HCT116 (cell line): Measurements from ENCODE around the gene SLC22A7. TPM values are rescaled to one million over a fixed set of nuclear protein-coding genes. Genes with fewer than 3 reads are reported as not detected.

Experiments
- ATAC-seq: fragments of 200-7000 bp; cut with Tn5 transposase; 2 replicates; pipeline ENCODE4 v1.9.1; 2020; ENCODE audit warnings: mild to moderate bottlenecking, moderate library complexity
- BruUV-seq: library from RNA; stranded (reverse); fragments of 400-500 nt; replicated peaks from 2 replicates; lab custom pipeline; 2021; lab: Mats Ljungman, UMichigan
- CTCF ChIA-PET: fragments of 300-600 bp; sonication (Branson Sonifier 250); formaldehyde crosslinking; loops from one replicate; lab custom pipeline; 2021; ENCODE audit warnings: antibody characterized with exemption; lab: Charles Lee
- POLR2A ChIA-PET: fragments of 300-600, 350-600 bp; sonication (Branson Sonifier 250); formaldehyde crosslinking; loops from one replicate; lab custom pipeline; 2021; ENCODE audit warnings: antibody characterized with exemption; lab: Charles Lee
- RAD21 ChIA-PET, 2 experiments: fragments of 300-600 bp; sonication (Branson Sonifier 250); formaldehyde crosslinking; loops; one replicate each; lab custom pipeline; 2023; ENCODE audit warnings: low total read pairs in 2 of 2; ENCODE audit not compliant: uncharacterized antibody in 2 of 2, unreplicated experiment in 2 of 2, low non-redundant PET in 1 of 2; lab: Charles Lee
- DNase-seq: peaks from one replicate; pipeline ENCODE4 v3.0.0-alpha.2; 2010; ENCODE audit warnings: low read depth, low spot score
- H2AFZ ChIP-seq: fragments of 200-600 bp; shearing (Covaris generic), sonication (generic); 2 replicates; pipeline ENCODE4 v1.6.1; 2017; ENCODE audit warnings: low read depth, mixed run types, mixed read lengths, antibody characterized with exemption, low read length; ENCODE audit not compliant: poor library complexity, severe bottlenecking
- H3K27ac ChIP-seq: 2 replicates; pipeline ENCODE4 v1.5.1; 2012; ENCODE audit warnings: low read depth, low read length
- H3K27me3 ChIP-seq: fragments of 200-600 bp; sonication (generic); 2 replicates; pipeline ENCODE4 v1.6.1; 2016; ENCODE audit warnings: mixed run types, low read length, mixed read lengths; ENCODE audit not compliant: insufficient read depth
- H3K36me3 ChIP-seq, 2 experiments: fragments of 200-500 bp in 1 of 2; fragments of 200-600 bp in 1 of 2; sonication (Bioruptor generic) in 1 of 2; sonication (generic) in 1 of 2; 2 replicates each; pipeline versions ENCODE4 v1.5.1 to v1.6.1; 2014 to 2016; ENCODE audit warnings: low read length in 2 of 2, inconsistent platforms in 1 of 2, mixed read lengths in 1 of 2, mixed run types in 1 of 2; ENCODE audit not compliant: insufficient read depth in 2 of 2, control insufficient read depth in 1 of 2
- H3K4me1 ChIP-seq, 2 experiments: fragments of 200-600 bp in 1 of 2; sonication (generic) in 1 of 2; 2 replicates each; pipeline versions ENCODE4 v1.5.1 to v1.6.1; 2012 to 2017; ENCODE audit warnings: low read length in 2 of 2, inconsistent platforms in 1 of 2, mild to moderate bottlenecking in 1 of 2, mixed read lengths in 1 of 2, mixed run types in 1 of 2, moderate library complexity in 1 of 2; ENCODE audit not compliant: insufficient read depth in 2 of 2, control insufficient read depth in 1 of 2
- H3K4me2 ChIP-seq: fragments of 200-600 bp; sonication (generic); 2 replicates; pipeline ENCODE4 v1.6.1; 2017; ENCODE audit warnings: mixed run types, low read length, mixed read lengths
- H3K4me3 ChIP-seq, 2 experiments: fragments of 200-600 bp in 1 of 2; sonication (generic) in 1 of 2; replicated peaks in 1 of 2; 2 replicates each; pipeline ENCODE4 v1.5.1; 2011 to 2016; ENCODE audit warnings: low read length in 2 of 2, control low read depth in 1 of 2, low read depth in 1 of 2, mild to moderate bottlenecking in 1 of 2, mixed read lengths in 1 of 2, mixed run types in 1 of 2
- H3K79me2 ChIP-seq: fragments of 200-600 bp; sonication (generic); 2 replicates; pipeline ENCODE4 v1.6.1; 2017; ENCODE audit warnings: mild to moderate bottlenecking, mixed run types, low read length, moderate library complexity, mixed read lengths; ENCODE audit not compliant: insufficient read depth
- H3K9ac ChIP-seq: fragments of 200-600 bp; sonication (generic); 2 replicates; pipeline ENCODE4 v1.6.1; 2016; ENCODE audit warnings: low read length, mixed read lengths
- H3K9me2 ChIP-seq: fragments of 200-600 bp; sonication (generic), shearing (Covaris generic); 2 replicates; pipeline ENCODE4 v1.6.1; 2017; ENCODE audit warnings: mixed run types, mild to moderate bottlenecking, moderate library complexity; ENCODE audit not compliant: insufficient read depth
- H3K9me3 ChIP-seq, 2 experiments: fragments of 200-500 bp in 1 of 2; fragments of 200-600 bp in 1 of 2; sonication (Bioruptor generic) in 1 of 2; sonication (generic) in 1 of 2; 2 replicates each; pipeline ENCODE4 v1.6.1; 2014 to 2017; ENCODE audit warnings: low read length in 2 of 2, mixed read lengths in 2 of 2, inconsistent platforms in 1 of 2, low read depth in 1 of 2, mild to moderate bottlenecking in 1 of 2, mixed run types in 1 of 2, moderate library complexity in 1 of 2; ENCODE audit not compliant: control insufficient read depth in 1 of 2, insufficient read depth in 1 of 2
- H4K20me1 ChIP-seq: fragments of 200-600 bp; sonication (generic), shearing (Covaris generic); 2 replicates; pipeline ENCODE4 v1.6.1; 2017; ENCODE audit warnings: mixed run types, mild to moderate bottlenecking, moderate library complexity; ENCODE audit not compliant: insufficient read depth
- ATF3 ChIP-seq: IDR thresholded peaks from 2 replicates; pipeline ENCODE4 v1.6.1; 2012
- CBX3 ChIP-seq: IDR thresholded peaks from 2 replicates; pipeline ENCODE4 v1.6.1; 2012; ENCODE audit warnings: low read depth
- CEBPB ChIP-seq: IDR thresholded peaks from 2 replicates; pipeline ENCODE4 v1.6.1; 2012; ENCODE audit warnings: low read depth
- EGR1 ChIP-seq: IDR thresholded peaks from 2 replicates; pipeline ENCODE4 v1.6.1; 2012; ENCODE audit warnings: low read depth
- EZH2phosphoT487 ChIP-seq: fragments of 200-600 bp; IDR thresholded peaks from 2 replicates; pipeline ENCODE4 v1.6.1; 2018; ENCODE audit warnings: antibody characterized with exemption, borderline replicate concordance
- POLR2A ChIP-seq: IDR thresholded peaks from 2 replicates; pipeline ENCODE4 v1.7.0; 2011; ENCODE audit warnings: borderline replicate concordance; ENCODE audit not compliant: insufficient read depth, insufficient read length; ENCODE audit errors: extremely low read depth
- POLR2AphosphoS5 ChIP-seq: IDR thresholded peaks from 2 replicates; pipeline ENCODE4 v1.6.1; 2011; ENCODE audit warnings: mild to moderate bottlenecking, low read depth, low read length, moderate library complexity
- SIN3A ChIP-seq: IDR thresholded peaks from 2 replicates; pipeline ENCODE4 v1.6.1; 2012; ENCODE audit warnings: low read depth
- ZBTB33 ChIP-seq: IDR thresholded peaks from 2 replicates; pipeline ENCODE4 v1.6.1; 2011; ENCODE audit warnings: mild to moderate bottlenecking, low read length, moderate library complexity; ENCODE audit not compliant: insufficient replicate concordance; ENCODE audit errors: extremely low read depth
- ZNF274 ChIP-seq: fragments of 200-500 bp; sonication (Bioruptor generic); IDR thresholded peaks from 2 replicates; pipeline ENCODE4 v1.6.1; 2014; ENCODE audit warnings: mild to moderate bottlenecking, low read depth, low read length, inconsistent platforms
- intact Hi-C: fragments of 100-400 bp; cut with micrococcal nuclease; formaldehyde crosslinking; loops from 2 replicates; pipeline ENCODE4 v1.10.0; 2022
- total RNA-seq: library from RNA; stranded (reverse); gene quantifications from one replicate; pipeline ENCODE4 v1.2.1, GENCODE V29; 2021; ENCODE audit not compliant: unreplicated experiment
- TF ChIP-seq, protein P1 (sequence below): IDR thresholded peaks from 2 replicates; pipeline ENCODE4 v1.6.1; 2012

The SLC22A7 gene
- total RNA-seq, 1 experiment from 2014 or later, result not detected

DNA sequence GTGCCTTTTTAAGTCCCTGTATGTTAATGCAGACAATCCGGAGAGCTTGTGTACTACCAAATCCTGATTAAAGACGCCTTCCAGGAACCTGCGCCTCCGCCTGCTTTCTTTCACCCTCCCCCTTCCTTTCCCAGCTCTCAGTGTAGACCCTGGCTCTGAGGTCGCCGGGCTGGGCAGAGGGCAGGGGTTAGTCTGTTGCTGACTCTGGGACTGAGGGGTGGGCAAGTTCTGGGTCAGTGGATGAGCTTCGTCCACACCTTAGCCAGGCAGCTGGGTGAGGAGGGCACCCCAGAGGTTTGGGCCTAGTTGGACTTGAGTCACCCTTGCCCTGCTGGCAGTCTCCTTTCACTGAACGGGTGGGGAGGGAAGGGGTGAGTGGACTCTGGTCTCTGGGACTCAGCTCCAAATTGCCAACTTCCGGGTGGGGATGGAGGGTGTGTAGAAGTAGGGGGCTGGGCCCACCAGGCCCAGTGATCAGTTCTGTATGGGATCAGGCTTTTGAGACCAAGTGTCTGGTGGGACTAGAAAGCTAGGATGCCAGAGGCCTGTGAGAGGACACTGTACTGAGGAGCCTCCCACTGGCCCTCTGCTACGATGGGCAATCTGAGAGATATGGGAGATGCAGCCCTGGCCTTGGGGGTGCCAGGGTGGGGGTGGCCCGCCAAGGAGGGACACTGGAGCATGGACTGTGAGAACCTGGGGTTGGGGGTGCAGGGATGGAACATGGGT lies 21.3 kb upstream of the SLC22A7 start:
- RAD21 ChIA-PET, result no interaction called here
- Histone ChIP-seq H2AFZ (no peak overlapping the region), H3K9ac (no peak overlapping the region), H3K9me2 (no peaks in the 10 kb centered on the region), H3K4me2 (no peak overlapping the region), H3K27me3 (no peaks in the 10 kb centered on the region), H3K79me2 (no peaks in the 10 kb centered on the region), H4K20me1 (no peaks in the 10 kb centered on the region), H3K4me3 (no peak overlapping the region), H3K4me1 (peaks cover 0 to 12% of the 10 kb centered on the region in 2 experiments; a peak in 2 of 4 replicates), H3K36me3 (no peaks in the 10 kb centered on the region), H3K27ac (no peak overlapping the region), H3K9me3 (no peaks in the 10 kb centered on the region)
- CTCF ChIA-PET, result no interaction called here
- POLR2A ChIA-PET, result no interaction called here
- DNase-seq (no peak), ATAC-seq (no peak)
- BruUV-seq, result no TSS peak
- TF ChIP-seq POLR2A (no peak), CEBPB (no peak), CBX3 (no peak), EZH2phosphoT487 (no peak), ATF3 (no peak), ZNF274 (no peak)
- intact Hi-C loops, result no loop called here

DNA sequence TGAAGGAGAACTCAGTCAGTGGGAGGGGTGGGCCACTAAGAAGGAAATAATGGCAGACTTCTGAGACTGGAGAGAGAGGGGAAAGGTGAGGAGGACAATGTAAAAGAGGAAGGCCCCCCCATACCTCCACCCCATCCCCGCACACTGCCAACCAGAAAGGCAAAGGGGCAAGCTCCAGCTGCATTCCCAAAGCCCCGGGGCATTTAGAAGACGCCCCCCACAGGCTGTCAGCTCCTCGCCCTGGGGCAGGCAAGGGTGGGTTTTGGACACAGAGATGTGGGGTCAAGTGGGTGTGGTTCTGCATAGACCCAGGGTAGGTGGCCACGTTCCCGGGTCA lies 20.8 kb upstream of the SLC22A7 start:
- TF ChIP-seq POLR2AphosphoS5, result no peak
- TF ChIP-seq CEBPB, result no peak
- no peak for TF ChIP-seq ZBTB33
- TF ChIP-seq EGR1, result no peak
- TF ChIP-seq SIN3A, result no peak
- TF ChIP-seq, protein P1, sequence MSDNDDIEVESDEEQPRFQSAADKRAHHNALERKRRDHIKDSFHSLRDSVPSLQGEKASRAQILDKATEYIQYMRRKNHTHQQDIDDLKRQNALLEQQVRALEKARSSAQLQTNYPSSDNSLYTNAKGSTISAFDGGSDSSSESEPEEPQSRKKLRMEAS, result no peak
- H3K9me2 ChIP-seq, result no peaks in the 10 kb centered on the region
- H3K9ac ChIP-seq, result no peak overlapping the region
- ChIA-PET POLR2A (no interaction called here), RAD21 (no interaction called here), CTCF (no interaction called here)
- no peak overlapping the region for H2AFZ ChIP-seq
- no peak overlapping the region for H3K27ac ChIP-seq
- no peak overlapping the region for H3K4me2 ChIP-seq
- ATAC-seq, result no peak
- H3K27me3 ChIP-seq, result no peaks in the 10 kb centered on the region
- H3K79me2 ChIP-seq, result no peaks in the 10 kb centered on the region
- H4K20me1 ChIP-seq, result no peaks in the 10 kb centered on the region
- H3K36me3 ChIP-seq, result no peaks in the 10 kb centered on the region
- no peak overlapping the region for H3K4me3 ChIP-seq
- H3K9me3 ChIP-seq, result no peaks in the 10 kb centered on the region
- intact Hi-C loops, result no loop called here
- BruUV-seq, result no TSS peak
- H3K4me1 ChIP-seq, result peaks cover 0 to 12% of the 10 kb centered on the region in 2 experiments; a peak in 2 of 4 replicates
- DNase-seq, result no peak
